NCI-H1694 (cell line): ENCODE measurements around the gene RDM1.
"Not testable (repeated sequence)": the region's sequence is repeated elsewhere in the genome, so short reads cannot be mapped to it uniquely, and the experiment has no call there.

ENCODE experiments used
- DNase-seq: peaks from one replicate; lab custom pipeline; 2025; lab: John Stamatoyannopoulos, UW

RDM1 gene, protein sequence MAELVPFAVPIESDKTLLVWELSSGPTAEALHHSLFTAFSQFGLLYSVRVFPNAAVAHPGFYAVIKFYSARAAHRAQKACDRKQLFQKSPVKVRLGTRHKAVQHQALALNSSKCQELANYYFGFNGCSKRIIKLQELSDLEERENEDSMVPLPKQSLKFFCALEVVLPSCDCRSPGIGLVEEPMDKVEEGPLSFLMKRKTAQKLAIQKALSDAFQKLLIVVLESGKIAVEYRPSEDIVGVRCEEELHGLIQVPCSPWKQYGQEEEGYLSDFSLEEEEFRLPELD

DNA sequence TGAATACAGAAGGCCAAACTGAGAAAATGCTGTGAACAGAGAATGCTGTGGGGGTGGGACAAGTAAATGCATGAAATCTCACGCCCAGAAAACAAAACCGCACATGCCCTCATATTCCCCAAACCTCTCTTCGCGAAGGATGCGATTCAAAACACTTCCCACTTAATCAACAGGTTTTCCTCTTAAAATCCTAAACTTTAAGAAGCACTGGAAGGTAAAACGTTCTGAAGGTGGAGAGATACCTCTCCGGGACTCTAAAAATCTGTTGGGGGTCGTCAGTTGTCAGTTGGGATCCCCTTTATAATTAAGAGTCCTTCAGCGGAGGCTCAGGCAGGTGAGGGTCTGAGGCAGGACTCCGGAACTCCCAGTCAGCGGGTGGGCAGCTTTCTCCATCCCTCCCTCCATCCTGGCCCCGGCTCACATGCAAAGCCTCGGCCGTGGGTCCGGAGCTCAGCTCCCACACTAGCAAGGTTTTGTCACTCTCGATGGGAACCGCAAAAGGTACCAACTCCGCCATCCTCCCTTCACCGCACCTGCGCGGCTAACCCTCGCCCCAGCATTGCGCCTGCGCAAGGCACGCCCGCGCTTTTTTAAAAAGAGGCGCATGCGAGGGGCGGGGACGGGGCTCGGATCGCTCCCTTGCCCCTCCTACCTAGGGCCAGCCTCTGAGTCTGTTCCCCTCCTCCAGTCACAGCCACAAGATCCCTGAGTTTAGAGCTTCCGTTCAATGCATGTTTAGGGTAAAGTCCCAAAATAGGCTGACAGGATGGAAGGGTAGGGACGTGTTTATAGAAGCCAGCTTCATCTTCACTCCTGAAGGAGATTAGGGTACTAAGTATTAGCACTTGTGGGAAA lies at the start of gene RDM1:
Gene RDM1, minus strand, starts transcription at position 563 of the 855 bp plus-strand sequence. Its CDS starts 46 bp downstream, at position 517.
- peak; percentile 66 for DNase-seq

DNA sequence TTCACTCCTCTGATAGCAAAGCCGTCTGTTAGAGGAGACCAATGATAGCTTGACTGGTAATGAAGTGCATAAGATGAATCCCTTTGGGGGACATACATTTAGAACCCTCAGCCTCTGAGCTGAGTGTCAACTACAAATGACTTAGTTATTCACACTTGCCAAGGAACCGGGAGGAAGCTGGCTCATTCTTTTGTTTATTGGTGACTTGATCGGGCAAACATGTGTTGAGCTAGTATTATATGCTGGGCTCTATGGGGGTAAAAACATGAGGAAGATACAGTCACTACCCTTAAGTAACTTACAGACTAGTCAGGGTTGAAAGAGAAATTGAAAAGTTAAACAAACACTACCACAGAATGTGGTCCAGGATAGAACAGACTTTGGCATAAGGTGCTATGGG lies 47.8 kb upstream of the RDM1 start:
- no peak for DNase-seq

DNA sequence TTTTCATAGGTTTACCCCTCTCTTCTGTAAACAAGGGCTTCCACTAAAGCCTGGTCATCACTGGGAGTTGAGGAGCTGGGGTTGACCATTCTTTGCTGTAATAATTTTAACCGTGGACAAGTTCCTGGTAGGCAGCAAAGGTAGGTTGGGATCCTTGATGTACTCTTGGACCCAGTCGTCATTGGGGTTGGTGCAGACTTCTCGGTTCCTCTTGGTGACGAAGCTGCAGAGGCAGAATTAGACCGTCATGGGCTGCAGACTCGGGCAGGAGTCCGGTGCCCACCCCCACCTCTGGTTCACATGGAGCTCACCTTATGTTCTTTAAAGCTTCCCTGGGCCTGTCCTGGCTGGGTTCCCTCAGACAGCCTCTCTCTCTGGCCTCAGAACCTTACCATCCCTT lies 46.9 kb upstream of the RDM1 start:
- DNase-seq: no peak

DNA sequence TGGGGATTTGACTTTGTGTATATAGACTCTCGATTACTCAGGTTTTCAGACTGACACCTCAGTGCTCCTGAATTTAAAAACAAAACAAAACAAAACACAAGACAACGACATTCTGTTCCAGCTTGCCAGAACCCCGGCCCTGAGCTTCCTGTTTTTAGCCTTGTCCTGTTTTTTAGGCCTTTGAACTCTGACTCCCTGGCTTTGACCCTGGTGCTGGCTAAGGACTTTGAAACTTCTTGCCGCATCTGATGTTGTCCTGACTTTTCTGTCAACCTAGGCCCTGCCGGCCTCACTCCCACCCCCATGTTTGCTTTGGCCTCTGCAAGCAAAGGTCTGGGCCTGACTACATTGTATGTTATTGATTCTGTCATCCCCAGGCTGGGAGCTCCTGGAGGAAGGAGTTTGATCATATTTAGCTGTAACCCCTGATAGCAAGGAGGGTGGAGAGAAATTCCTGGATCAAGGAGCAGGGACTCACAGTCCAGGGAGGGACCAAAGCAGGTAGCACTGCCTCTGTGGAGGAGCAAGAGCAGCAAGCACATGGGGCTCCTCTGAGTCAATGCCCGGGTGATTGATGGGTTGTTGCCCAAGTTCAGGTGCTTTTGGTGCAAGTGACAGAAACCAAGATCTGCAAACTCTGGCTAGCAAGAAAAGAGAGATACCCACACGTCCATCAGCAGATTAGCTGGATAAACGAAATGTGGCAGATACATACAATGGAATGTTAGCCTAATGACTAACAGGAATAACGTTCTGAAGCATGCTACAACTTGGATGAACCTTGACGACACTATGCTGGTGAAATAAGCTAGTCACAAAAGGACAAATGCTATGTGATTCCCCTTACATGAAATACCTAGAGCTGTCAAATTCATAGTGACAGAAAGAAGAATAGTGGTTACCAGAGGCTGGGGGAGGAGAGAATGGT lies 43.0 kb upstream of the RDM1 start:
- DNase-seq: no peak

DNA sequence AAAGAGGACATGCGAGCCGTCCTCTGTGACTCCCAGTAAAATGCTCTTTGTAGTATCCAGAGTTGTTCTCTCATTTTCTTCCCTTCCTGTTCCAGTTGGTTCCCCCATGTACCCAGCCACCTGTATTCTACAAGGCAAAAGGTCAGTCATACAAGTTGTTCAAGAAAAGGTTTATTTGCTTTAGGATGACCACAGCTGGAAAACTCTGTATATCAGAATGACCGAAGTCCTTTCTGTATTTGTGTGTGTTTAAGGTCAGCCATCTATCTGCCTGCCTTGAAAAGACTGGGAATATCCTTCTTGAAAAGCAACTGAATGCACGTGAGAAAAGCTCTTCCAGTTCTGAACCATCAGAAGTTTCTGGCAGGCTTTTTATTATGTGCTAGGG lies 42.4 kb upstream of the RDM1 start:
- no peak for DNase-seq

DNA sequence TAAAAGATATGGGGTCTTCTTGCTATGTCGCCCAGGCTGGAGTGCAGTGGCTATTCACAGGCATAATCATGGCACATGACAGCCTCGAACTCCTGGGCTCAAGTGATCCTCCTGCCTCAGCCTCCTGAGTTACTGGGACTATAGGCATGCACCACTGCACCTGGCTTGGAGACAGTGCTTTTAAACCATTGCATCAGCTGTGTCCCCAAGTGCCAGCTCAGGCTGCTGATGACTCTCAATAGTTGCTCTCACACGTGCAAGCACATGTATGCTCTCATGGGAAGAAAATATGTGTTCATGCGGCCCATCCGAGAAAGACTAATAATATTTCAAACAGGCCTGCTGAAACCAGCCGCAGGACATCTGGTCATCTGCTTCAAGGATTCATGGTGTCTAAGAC lies 42.0 kb upstream of the RDM1 start:
- DNase-seq: no peak

DNA sequence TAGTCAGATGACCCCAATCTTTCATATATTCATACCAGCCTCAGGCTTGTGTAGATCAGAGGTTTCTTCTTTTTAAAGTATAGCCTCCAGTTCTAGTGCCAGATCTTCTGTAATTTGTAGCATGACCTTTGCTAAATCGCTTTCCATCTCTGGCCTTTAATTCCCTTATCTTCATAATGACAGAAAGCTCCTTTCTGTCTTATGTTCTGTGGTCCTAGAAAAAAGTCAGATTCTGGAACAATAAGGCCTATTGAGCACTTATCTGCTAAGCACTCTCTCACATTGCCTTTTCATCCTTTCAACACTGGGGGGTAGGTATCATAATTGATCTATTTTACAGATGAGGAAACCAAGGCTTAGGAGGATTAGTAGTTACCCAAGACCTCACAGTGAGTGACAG lies 41.5 kb upstream of the RDM1 start:
- DNase-seq: no peak

DNA sequence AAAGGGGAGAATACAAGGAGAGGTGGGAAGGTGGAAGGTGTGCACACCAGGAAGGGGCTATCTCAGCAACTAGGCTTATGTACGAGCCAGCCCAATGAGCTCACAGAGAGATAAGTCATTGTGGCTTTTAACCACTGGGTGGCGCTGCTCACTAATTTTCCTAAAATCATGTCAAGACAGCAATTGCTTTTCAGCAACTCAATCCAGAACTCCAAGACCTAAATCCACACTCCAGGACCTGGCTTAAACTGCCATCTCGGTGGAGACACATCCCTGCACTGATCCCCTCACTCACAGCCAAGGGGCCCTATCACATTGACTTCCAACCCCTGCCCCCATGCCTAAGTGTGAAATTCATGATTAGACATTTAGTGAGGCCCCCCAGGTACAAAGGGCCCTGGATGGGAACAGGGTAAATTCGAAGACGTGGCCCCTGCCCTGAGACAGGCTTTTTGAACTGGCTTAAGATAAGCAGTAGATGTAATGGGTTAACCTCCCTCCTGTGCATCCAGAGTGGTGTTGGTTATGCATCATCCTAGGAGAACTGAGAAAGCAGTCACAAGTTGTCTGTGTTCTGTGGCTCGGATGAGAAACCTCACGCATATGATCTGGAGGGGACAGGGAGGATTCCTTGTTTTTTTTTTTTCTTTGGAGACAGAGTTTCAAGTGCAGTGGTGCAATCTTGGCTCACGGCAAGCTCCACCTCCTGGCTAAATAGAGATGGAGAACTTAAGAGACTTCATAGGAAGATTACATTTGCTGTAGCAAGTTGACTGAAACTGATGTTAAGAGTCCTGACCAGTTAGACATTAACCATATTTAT lies 39.2 kb upstream of the RDM1 start:
- DNase-seq: peak; percentile 86

DNA sequence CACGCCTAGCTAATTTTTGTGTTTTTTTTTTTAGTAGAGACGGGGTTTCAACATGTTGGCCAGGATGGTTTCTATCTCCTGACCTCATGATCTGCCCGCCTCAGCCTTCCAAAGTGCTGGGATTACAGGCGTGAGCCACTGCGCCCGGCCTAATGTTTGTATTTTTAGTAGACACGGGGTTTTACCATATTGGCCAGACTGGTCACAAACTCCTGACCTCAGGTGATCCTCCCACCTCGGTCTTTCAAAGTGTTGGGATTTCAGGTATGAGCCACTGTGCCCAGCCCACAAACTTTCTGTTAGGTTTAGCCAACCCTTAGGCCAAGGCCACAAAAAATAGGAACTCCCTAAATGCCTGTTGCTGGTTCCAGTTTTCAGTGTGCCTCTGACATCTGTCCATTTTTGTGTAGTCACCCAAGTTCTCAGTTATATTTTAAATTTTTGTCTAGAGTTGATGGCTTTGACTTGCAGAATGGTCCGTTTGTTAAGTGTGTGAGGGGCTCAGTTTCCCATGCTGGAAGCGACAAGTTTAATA lies 38.0 kb upstream of the RDM1 start:
- DNase-seq: no peak

DNA sequence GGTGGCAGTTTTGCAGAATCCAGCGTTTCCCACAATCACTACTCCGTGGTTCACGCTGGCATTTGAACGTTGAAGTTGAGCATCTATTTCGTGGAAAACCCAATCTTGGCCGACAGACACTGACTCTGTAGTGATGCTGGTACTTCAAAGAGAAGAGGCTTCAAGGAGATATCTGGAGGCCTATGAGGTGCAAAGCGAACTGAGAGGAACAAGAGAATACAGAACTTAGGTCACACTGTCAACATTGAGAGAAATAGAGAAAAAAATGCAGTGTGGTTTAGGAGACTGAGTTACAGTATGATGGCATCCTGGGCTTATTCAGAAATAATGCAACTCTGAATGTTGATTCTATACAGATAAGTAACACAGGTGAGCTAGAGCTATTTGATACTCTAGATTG lies 34.7 kb upstream of the RDM1 start:
- no peak for DNase-seq

DNA sequence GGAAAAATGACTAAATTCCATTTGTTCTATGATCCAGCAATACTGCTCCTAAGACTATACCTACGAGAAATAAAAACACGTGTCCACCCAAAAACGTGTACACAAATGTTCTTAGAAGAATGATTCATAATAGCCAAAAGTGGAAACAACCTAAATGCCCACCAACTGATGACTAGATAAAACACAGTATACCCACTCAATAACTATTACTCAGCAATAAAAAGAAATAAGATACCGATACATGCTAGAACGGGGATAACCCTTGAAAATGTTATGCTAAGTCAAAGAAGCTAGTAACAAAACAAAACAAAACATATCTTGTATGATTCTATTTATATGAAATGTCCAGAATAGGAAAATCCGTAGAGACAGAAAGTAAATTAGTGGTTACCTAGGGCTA lies 33.1 kb upstream of the RDM1 start:
- DNase-seq: no peak

DNA sequence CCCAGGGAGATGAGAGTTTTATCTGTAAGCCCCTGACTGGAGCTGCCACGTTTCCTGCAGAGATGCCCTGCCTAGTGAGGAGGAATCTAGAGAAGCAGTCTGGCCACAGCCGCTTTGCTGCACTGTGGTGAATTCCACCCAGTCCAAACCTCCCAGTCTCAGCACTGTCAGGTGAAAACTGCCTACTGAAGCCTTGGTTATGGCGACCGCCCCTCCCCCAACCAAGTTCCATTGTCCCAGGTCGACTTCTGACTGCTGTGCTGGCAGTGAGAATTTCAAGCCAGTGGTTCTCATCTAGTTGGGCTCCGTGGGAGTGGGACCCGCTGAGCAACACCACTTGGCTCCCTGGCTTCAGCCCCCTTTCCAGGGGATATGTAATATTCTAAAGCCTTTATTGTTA lies 23.1 kb upstream of the RDM1 start:
- DNase-seq: no peak

DNA sequence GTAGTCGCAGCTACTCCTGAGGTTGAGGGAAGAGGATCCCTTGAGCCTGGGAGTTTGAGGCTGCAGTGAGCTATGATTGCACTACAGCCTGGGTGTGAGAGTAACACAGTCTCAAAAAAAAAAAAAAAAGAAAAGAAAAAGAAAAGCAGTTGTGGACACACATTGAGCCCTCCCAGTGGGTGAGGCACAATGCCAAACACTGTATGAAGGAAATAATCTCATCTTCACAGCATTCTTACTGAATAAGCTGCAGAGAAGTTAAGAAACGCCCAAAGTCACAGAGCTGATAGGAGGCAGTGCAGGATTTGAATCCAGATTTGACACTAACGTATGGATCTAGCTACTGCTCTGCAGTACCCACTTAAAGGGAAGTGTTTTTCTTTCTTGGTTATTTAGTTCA lies 18.8 kb upstream of the RDM1 start:
- no peak for DNase-seq

DNA sequence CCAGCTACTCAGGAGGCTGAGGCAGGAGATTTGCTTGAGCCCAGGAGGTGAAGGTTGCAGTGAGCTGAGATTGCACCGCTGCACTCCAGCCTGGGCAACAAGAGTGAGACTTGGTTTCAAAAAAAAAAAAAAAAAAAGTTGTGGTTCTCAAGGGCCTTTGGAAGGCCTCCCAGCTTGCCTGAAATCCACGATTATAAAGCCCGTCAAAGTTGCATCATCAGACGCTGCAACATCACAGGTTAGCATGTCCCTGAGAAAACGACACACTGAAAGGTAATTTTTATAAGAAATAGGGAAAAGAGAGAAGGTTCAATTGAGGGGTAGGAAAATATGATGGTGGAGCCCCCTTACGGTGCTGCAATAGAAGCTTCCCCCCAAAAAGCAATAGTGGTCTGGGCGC lies 17.5 kb upstream of the RDM1 start:
- no peak for DNase-seq

DNA sequence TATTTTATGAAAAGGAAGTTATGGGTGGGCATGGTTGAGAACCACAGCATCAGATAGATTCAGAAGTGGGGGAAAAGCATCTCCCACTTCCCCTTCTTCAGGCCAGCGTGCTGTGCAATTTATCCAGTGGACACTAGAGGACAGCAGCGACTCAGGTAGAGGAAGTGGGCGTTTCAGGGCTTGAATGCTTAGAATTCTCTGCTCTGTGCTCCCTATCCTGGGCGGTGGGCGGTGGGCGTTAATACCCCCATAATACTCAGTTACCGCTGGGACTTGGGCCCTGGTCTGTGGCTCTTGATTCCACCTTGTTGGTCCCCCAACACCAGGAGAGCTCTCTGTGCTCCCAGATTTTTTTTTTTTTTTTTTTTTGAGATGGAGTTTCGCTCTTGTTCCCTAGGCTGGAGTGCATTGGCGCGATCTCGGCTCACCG lies 16.6 kb upstream of the RDM1 start:
- DNase-seq: peak; percentile 61

DNA sequence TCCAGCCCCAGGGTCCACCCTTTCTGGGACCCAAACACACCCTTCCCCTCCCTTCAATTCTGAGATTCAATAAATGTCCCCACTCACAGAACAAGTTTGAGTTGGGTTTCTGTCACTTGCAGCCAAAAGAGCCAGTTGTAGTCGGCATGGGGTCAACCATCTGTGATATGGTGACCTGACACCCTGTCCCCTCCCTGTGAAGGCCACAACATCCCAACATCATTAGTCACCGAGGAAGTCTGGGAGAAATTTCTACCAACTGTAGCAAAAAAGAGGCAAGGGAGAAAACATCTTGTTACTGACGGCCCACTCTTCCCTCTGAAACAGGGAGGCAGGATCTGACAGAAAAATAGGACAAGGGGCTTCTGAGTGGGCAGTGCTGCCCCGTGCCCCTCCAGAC lies 13.6 kb upstream of the RDM1 start:
- DNase-seq: no peak

DNA sequence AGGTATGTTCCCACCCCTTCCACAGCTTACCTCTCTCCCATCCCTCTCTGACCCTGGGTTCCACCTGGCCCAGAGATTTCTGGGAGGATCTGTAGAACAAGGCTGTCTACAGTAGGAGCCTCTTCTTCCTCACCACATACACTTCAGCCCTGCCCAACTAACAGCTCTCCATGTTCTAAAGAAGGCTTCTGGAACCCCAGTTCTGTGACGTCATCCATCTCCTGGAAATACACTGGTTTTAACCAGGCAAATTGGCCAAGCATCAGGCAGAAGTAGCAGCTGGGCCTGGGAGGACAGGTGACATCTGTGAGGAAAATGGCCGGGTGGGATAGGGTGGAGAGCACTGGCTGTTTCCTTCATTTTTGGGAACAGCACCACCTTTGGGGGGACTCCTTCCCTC lies 13.0 kb upstream of the RDM1 start, which contains the start of gene LYZL6:
Gene LYZL6, minus strand, starts transcription at position 177 of the 400 bp plus-strand sequence. CDS start 4,357 bp downstream, outside the sequence.
- no peak for DNase-seq

DNA sequence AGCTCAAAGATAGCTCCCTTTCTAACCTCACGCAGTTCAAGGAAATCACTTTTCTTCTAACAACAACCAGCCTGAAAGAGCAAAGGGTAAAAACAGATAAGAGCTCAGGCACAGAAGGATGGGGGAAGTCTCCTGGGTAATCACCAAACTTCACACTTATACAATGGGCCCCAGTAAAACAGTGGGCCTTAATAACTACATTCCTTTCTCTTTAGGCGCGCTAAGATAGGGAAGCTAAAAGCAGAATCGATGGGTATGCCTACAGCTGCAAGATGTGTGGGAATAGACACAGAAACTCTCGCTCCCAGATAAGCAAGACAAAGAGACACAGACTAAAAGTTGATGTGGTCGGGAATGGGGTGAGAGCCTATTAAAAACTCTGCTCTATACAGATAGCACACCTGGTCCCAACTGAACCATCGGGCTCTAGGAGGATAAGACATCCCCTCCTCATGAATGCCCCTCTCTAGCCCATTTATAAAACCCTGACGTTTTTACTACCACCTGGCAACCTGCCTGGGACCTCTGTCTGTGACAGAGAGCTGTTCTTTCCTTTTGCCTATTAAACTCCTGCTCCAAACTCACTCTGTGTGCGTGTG lies 12.1 kb upstream of the RDM1 start:
- DNase-seq: peak; percentile 7

DNA sequence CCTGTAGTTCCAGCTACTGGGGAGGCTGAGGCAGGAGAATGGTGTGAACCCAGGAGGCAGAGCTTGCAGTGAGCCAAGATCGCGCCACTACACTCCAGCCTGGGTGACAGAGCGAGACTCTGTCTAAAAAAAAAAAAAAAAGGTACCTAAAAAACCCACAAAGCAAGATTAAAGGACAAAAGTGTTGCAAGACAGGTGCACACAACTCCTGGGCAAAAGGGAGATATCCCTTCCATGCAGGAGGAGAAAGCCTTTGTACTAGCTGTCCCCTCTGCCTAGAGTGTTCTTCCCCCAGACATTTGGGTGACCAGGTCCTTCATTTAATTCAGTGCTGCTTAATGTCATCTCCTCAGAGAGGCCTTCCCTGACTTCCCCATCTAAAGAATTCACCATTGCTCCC lies 7.9 kb upstream of the RDM1 start:
- DNase-seq: not testable (repeated sequence)

DNA sequence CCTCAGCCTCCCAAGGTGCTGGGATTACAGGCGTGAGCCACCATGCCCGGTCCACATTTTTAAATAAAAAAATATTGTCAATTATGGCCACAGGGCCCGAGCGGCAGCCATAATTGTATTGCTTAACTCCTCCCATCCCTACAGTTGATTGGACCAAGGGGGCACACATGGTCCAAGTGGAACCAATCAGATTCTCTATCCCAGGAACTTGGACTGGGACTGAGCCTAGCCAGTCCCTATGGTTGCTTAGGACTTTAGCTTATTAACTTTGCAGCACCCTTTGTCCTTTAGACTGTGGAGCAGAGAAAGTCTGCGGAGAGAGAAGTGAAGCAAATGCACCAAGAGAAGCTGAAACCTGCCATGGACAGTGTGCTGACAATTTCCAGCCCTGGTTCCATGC lies 5.5 kb upstream of the RDM1 start:
- no peak for DNase-seq

DNA sequence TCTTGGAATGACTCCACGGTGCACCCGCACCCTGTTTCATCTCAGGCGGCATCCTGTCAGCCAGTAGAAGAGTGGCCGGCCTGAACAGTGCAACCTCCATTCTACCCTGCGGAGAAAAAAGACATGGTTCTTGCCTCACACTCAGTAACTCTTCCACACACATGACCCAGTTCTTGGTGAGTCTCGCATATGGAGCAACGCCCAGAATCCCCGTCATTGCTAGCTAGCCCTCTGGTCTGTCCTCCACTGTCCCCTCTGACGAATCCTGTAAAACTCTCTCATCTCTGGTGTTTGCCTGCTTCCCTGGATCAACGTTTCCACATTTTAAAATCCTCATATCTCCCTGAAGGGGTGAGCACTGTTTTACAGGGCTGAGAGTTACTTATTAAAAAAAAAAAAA lies 4.2 kb upstream of the RDM1 start:
- DNase-seq: no peak
